PC-3 (cell line): ENCODE data around the gene ALG2. TPM values are rescaled to one million over a fixed set of nuclear protein-coding genes. Genes with fewer than 3 reads are reported as not detected.

Experiments
- ATAC-seq: fragments of 200-7000 bp; cut with Tn5 transposase; 2 replicates; pipeline ENCODE4 v1.9.1; 2020; ENCODE audit warnings: mild to moderate bottlenecking, moderate library complexity
- Bru-seq: library from RNA; stranded (reverse); fragments of 400-500 nt; gene quantifications from one replicate; lab custom pipeline; 2021; lab: Mats Ljungman, UMichigan
- BruChase-seq, 2 experiments: library from RNA; stranded (reverse); fragments of 400-500 nt; gene quantifications; one replicate each; lab custom pipeline; 2021; lab: Mats Ljungman, UMichigan
- BruUV-seq: library from RNA; stranded (reverse); fragments of 400-500 nt; replicated peaks from 2 replicates; lab custom pipeline; 2021; lab: Mats Ljungman, UMichigan
- CTCF ChIA-PET: fragments of 300-600 bp; sonication (Branson Sonifier 250); formaldehyde crosslinking; loops from one replicate; lab custom pipeline; 2022; ENCODE audit warnings: antibody characterized with exemption; lab: Charles Lee
- POLR2A ChIA-PET: fragments of 300-600 bp; sonication (Branson Sonifier 250); formaldehyde crosslinking; loops from one replicate; lab custom pipeline; 2022; ENCODE audit warnings: antibody characterized with exemption; ENCODE audit not compliant: unreplicated experiment; lab: Charles Lee
- DNase-seq: peaks from one replicate; pipeline ENCODE4 v3.0.0-alpha.2; 2015
- H2AFZ ChIP-seq: fragments of 300-600 bp; sonication (generic); 2 replicates; pipeline ENCODE4 v1.6.0; 2016; ENCODE audit warnings: antibody characterized with exemption, low read length
- H3F3A ChIP-seq: fragments of 300-600 bp; sonication (generic); one replicate; pipeline ENCODE4 v1.6.0; 2017; ENCODE audit warnings: antibody characterized with exemption, low read length, control low read depth, mild to moderate bottlenecking; ENCODE audit not compliant: unreplicated experiment
- H3K27ac ChIP-seq: fragments of 300-600 bp; sonication (generic); 2 replicates; pipeline ENCODE4 v1.5.1; 2016; ENCODE audit warnings: mild to moderate bottlenecking, low read length
- H3K27me3 ChIP-seq: fragments of 300-600 bp; sonication (generic); 2 replicates; pipeline ENCODE4 v1.6.1; 2016; ENCODE audit warnings: low read length, mixed read lengths
- H3K36me3 ChIP-seq: fragments of 300-600 bp; sonication (generic); 2 replicates; pipeline ENCODE4 v1.6.1; 2016; ENCODE audit warnings: low read depth, mixed run types, low read length, mixed read lengths
- H3K4me1 ChIP-seq: fragments of 300-600 bp; sonication (generic); 2 replicates; pipeline ENCODE4 v1.5.1; 2016; ENCODE audit warnings: low read length; ENCODE audit not compliant: insufficient read depth
- H3K4me2 ChIP-seq: fragments of 300-600 bp; sonication (generic); 2 replicates; pipeline ENCODE4 v1.6.0; 2016; ENCODE audit warnings: low read length
- H3K4me3 ChIP-seq: fragments of 300-600 bp; sonication (generic); 2 replicates; pipeline ENCODE4 v1.5.1; 2016; ENCODE audit warnings: mild to moderate bottlenecking, low read length, mixed read lengths
- H3K79me2 ChIP-seq: fragments of 300-600 bp; sonication (generic); 2 replicates; pipeline ENCODE4 v1.6.1; 2017; ENCODE audit warnings: low read length, mixed read lengths
- H3K9ac ChIP-seq: fragments of 300-600 bp; sonication (generic); 2 replicates; pipeline ENCODE4 v1.6.0; 2016; ENCODE audit warnings: mild to moderate bottlenecking, low read length
- H3K9me2 ChIP-seq: fragments of 300-600 bp; sonication (generic); replicated peaks from 2 replicates; pipeline ENCODE4 v1.6.1; 2016; ENCODE audit warnings: mixed run types, low read length, mixed read lengths
- H3K9me3 ChIP-seq: fragments of 300-600 bp; sonication (generic); 2 replicates; pipeline ENCODE4 v1.6.1; 2016; ENCODE audit warnings: low read length, mixed read lengths
- H4K20me1 ChIP-seq: fragments of 300-600 bp; sonication (generic); 2 replicates; pipeline ENCODE4 v1.6.1; 2016; ENCODE audit warnings: low read length, mixed read lengths
- EZH2 ChIP-seq: fragments of 300-600 bp; sonication (generic); IDR thresholded peaks from one replicate; pipeline ENCODE4 v1.6.1; 2017; ENCODE audit warnings: antibody characterized with exemption, mild to moderate bottlenecking, low read length; ENCODE audit not compliant: unreplicated experiment
- EZH2phosphoT487 ChIP-seq: fragments of 300-600 bp; sonication (generic); IDR thresholded peaks from 2 replicates; pipeline ENCODE4 v1.6.1; 2018; ENCODE audit warnings: mild to moderate bottlenecking, antibody characterized with exemption, low read length, borderline replicate concordance
- intact Hi-C: fragments of 100-400 bp; cut with micrococcal nuclease; formaldehyde crosslinking; loops from 2 replicates; pipeline ENCODE4 v1.9.0; 2023
- long read RNA-seq: library from polyadenylated mRNA; unstranded; transcript quantifications from one replicate; pipeline ENCODE4 v2.0.0, GENCODE V29; 2021; ENCODE audit not compliant: unreplicated experiment
- total RNA-seq: library from RNA; depleted of rRNA; stranded (reverse); fragments of >200 nt; gene quantifications from 2 replicates; pipeline ENCODE4 v1.2.3, GENCODE V29; 2014; rRNA removed
- TF ChIP-seq, protein P1 (sequence below): fragments of 300-600 bp; sonication (generic); conservative IDR thresholded peaks from 2 replicates; pipeline ENCODE4 v1.5.1; 2017; ENCODE audit warnings: antibody characterized with exemption, low read depth, mild to moderate bottlenecking, low read length

The ALG2 gene, protein sequence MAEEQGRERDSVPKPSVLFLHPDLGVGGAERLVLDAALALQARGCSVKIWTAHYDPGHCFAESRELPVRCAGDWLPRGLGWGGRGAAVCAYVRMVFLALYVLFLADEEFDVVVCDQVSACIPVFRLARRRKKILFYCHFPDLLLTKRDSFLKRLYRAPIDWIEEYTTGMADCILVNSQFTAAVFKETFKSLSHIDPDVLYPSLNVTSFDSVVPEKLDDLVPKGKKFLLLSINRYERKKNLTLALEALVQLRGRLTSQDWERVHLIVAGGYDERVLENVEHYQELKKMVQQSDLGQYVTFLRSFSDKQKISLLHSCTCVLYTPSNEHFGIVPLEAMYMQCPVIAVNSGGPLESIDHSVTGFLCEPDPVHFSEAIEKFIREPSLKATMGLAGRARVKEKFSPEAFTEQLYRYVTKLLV
- total RNA-seq (32.9 and 33.2 TPM in 2 replicates), Bru-seq, nascent RNA (percentile 93 among the genes with signal in this experiment), BruChase-seq, experiment 1, labeled RNA remaining after a 6-hour chase (percentile 96 among the genes with signal in this experiment), BruChase-seq, experiment 2, labeled RNA remaining after a 2-hour chase (percentile 95 among the genes with signal in this experiment)
- long read RNA-seq, transcript ALG2-203 (2 exons, 1,880 nt), result major isoform, 40 of 97 reads
- long read RNA-seq, transcript ALG2-201 (3 exons, 2,966 nt), result minor isoform, 15 of 97 reads
- long read RNA-seq, partial matches to known transcripts, result 0 of 97 reads
- long read RNA-seq, other reads (novel, unspliced or antisense), result 41 of 97 reads

DNA sequence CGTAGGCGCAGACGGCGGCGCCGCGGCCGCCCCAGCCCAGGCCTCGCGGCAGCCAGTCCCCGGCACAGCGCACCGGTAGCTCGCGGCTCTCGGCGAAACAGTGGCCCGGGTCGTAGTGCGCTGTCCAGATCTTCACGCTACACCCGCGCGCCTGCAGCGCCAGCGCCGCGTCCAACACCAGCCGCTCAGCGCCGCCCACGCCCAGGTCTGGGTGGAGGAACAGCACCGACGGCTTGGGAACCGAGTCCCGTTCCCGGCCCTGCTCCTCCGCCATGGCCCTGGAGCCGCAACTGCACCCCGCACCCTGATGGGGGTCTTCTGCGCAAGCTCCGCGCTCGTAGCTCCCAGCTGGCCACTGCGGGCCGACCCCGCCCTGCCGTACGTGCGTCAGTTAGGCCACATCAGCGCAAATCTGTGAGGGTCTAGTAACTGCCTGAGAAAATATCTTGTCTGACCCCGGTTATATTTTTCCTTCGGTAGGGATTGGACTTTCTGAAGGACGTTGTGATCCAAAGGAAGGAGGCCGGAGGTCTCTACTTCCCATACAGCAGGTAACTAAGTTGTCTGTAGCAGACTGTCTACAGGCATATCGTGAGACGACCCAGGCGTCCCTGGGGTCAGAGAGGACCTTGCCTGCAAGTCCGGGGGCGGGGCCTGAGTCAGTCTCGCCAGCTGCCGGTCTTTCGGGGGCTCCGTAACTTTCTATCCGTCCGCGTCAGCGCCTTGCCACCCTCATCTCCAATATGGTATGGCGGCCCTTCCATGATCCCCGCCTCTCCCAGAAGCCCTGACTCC lies at the start of gene ALG2, which contains the start of gene SEC61B:
TSS of gene ALG2 (minus strand) at position 322 of the 795 bp plus-strand sequence. CDS start at position 274, 48 bp downstream.
TSS of gene SEC61B (plus strand) at position 662 of the 795 bp plus-strand sequence. CDS start at position 744, 82 bp downstream.
- no peaks in the 10 kb centered on the region for H3K9me3 ChIP-seq
- peak within 1 kb of the TSS; percentile 77 for H2AFZ ChIP-seq
- intact Hi-C loops, result loop anchor here (5.0 kb wide), 1 partner anchor 600 kb away; the partner anchor contains the start of gene NR4A3
- H3F3A ChIP-seq, result no peaks in the 10 kb centered on the region
- peaks cover 18% of the 10 kb centered on the region for H4K20me1 ChIP-seq
- H3K4me1 ChIP-seq, result peaks cover 11% of the 10 kb centered on the region; the same call in 1 of the 2 replicates
- peak; percentile 79 for DNase-seq
- H3K36me3 ChIP-seq, result peaks cover 23% of the 10 kb centered on the region
- H3K79me2 ChIP-seq, result peaks cover 90% of the 10 kb centered on the region
- no peaks in the 10 kb centered on the region for H3K27me3 ChIP-seq
- H3K9ac ChIP-seq, result peak within 1 kb of the TSS; percentile 98
- no TSS peak for BruUV-seq
- peak; percentile 95 for ATAC-seq
- H3K9me2 ChIP-seq, result no peaks in the 10 kb centered on the region
- H3K27ac ChIP-seq, result peak within 1 kb of the TSS; percentile 82
- TF ChIP-seq, protein P1, sequence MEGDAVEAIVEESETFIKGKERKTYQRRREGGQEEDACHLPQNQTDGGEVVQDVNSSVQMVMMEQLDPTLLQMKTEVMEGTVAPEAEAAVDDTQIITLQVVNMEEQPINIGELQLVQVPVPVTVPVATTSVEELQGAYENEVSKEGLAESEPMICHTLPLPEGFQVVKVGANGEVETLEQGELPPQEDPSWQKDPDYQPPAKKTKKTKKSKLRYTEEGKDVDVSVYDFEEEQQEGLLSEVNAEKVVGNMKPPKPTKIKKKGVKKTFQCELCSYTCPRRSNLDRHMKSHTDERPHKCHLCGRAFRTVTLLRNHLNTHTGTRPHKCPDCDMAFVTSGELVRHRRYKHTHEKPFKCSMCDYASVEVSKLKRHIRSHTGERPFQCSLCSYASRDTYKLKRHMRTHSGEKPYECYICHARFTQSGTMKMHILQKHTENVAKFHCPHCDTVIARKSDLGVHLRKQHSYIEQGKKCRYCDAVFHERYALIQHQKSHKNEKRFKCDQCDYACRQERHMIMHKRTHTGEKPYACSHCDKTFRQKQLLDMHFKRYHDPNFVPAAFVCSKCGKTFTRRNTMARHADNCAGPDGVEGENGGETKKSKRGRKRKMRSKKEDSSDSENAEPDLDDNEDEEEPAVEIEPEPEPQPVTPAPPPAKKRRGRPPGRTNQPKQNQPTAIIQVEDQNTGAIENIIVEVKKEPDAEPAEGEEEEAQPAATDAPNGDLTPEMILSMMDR, result no peak
- TF ChIP-seq EZH2, result no peak
- TF ChIP-seq EZH2phosphoT487, result no peak
- peak within 1 kb of the TSS; percentile 94 for H3K4me3 ChIP-seq
- peak within 1 kb of the TSS; percentile 95 for H3K4me2 ChIP-seq
- ChIA-PET CTCF (interaction anchor here (0.6 kb wide), 1 partner anchor 669 kb away, joined by 3 read pairs; no protein-coding TSS in a partner anchor), POLR2A (interaction anchor here (0.6 kb wide), 1 partner anchor 447 kb away, joined by 4 read pairs; no protein-coding TSS in a partner anchor)

DNA sequence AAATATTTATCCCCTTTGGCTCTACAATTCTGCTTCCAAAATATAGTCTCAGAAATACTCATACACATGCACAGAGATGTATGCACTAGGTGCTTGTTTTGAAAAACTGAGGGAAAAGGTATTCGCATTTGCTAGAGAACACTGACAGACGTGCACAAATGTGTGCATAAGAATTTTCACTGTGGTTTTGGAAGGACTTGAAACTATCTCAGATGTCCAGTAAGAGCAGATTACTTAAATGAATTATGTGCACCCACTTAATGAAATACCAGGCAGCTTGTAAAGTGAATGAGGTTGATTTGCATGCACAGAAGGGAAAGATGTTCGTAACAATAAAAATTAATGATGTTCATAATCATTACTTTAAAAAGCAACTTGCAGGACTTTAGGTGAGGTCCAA lies 48.7 kb upstream of the ALG2 start:
- intact Hi-C loops, result no loop called here
- no peaks in the 10 kb centered on the region for H3K9me2 ChIP-seq
- H4K20me1 ChIP-seq, result no peaks in the 10 kb centered on the region
- no peaks in the 10 kb centered on the region for H3F3A ChIP-seq
- no peak overlapping the region for H3K9ac ChIP-seq
- H3K9me3 ChIP-seq, result no peaks in the 10 kb centered on the region
- no TSS peak for BruUV-seq
- H2AFZ ChIP-seq, result no peak overlapping the region
- H3K4me2 ChIP-seq, result no peak overlapping the region
- CTCF ChIA-PET, result no interaction called here
- H3K4me3 ChIP-seq, result no peak overlapping the region
- ATAC-seq (no peak), DNase-seq (no peak)
- H3K4me1 ChIP-seq, result peaks cover 3% of the 10 kb centered on the region; the same call in 1 of the 2 replicates
- POLR2A ChIA-PET, result no interaction called here
- H3K79me2 ChIP-seq, result no peaks in the 10 kb centered on the region
- no peaks in the 10 kb centered on the region for H3K27me3 ChIP-seq
- no peaks in the 10 kb centered on the region for H3K36me3 ChIP-seq
- TF ChIP-seq EZH2phosphoT487 (no peak), EZH2 (no peak)
- TF ChIP-seq, protein P1, result no peak
- H3K27ac ChIP-seq, result no peak overlapping the region
